Mammary epithelial cell (primary cell): ENCODE results near the gene HLA-DMB.

Experiments
- CTCF ChIP-seq, 2 donors: IDR thresholded peaks in 1 of 2; conservative IDR thresholded peaks in 1 of 2; 2 replicates each; pipeline ENCODE4 v1.5.1; 2011 to 2012; ENCODE audit warnings: inconsistent platforms in 2 of 2, low read length in 2 of 2, mild to moderate bottlenecking in 2 of 2, control low read depth in 1 of 2, low read depth in 1 of 2; ENCODE audit not compliant: insufficient read depth in 1 of 2; ENCODE audit errors: extremely low read depth in 1 of 2
- EZH2 ChIP-seq: IDR thresholded peaks from 2 replicates; pipeline ENCODE4 v1.6.1; 2012; ENCODE audit warnings: low read length, inconsistent platforms, borderline replicate concordance

- TF ChIP-seq CTCF (conservative IDR thresholded peaks at IDR 0.05 in 1 of 2, IDR thresholded peaks at IDR 0.05 in 1 of 2; ENCODE audit: extremely low read depth in 1 of 2, insufficient read depth in 1 of 2, low read depth in 1 of 2, low read length in 2 of 2): no peak
- TF ChIP-seq EZH2: no peak
These were observed 5.1 kb upstream of the HLA-DMB start for GRCh38 chr6:32945953-32946352.
